H4 (cell line): Measurements from ENCODE around the gene ARID1B. TPM values are rescaled to one million over a fixed set of nuclear protein-coding genes. Genes with fewer than 3 reads are reported as not detected.

Experiments
- DNase-seq: peaks from one replicate; pipeline ENCODE4 v3.0.0-alpha.2; 2015; ENCODE audit warnings: low spot score
- total RNA-seq: library from RNA; depleted of rRNA; stranded (reverse); fragments of >200 nt; shearing (Covaris generic); gene quantifications from 2 replicates; pipeline ENCODE4 v1.2.3, GENCODE V29; 2014

ARID1B gene
- total RNA-seq, 1 experiment from 2014 or later = 5.6 TPM

DNA sequence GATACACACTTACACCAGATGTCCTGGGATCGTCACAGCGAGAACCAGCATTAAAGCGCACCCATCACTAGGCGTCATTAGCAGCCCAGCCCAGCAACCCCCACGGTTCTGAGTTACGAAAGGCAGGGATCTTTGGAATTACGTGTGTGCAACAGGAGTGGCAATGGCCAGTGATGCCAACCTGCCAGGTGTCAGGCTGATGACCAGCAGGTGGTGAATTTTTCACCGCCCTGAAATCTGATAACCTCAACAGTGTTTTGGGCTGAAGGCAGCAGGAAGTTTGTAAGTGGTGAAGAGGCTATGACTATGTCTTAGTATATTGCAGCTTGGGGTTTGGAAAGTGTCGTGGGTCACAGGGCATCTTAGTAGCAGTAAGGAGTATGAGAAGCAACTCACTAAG, 380.1 kb downstream of the ARID1B start:
- DNase-seq = no peak

DNA sequence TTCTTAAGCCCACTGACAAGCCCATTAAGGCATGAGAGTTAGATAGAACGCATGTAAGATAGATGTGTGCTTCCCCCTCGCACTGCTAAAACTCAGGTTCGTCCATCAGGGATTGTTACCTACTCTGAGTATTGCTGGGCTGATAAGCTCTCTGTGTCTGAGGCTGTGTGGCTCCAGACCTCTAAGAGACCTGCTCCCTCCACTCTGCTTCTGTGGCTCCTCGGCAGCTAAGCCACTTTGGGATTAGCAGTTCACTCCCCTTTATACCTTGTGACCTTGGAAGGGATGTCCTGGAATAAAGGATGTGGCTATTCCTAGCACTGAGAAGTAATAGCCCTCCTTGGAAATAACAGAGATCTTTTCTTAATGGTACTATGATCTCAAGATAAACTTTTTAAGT, 381.3 kb downstream of the ARID1B start:
- no peak for DNase-seq

DNA sequence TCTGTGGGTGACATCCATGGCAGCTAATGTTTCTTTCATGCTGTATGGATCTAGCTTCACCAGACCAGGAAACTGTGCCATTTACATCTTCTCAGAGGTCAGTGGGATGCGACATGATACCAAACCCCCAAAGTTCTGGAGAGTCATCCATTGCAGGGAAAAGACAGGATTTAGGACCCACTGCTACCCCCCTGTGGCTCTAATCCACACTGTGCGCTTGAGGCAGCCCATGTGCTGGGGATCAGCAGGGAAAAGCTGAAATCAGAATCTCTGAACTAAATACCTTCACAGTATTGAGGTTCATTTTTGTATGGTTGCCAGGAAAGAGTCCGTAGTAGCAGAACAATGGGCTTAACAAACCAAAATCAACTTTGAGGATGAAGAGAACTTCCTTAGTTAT, 381.7 kb downstream of the ARID1B start:
- DNase-seq = no peak

DNA sequence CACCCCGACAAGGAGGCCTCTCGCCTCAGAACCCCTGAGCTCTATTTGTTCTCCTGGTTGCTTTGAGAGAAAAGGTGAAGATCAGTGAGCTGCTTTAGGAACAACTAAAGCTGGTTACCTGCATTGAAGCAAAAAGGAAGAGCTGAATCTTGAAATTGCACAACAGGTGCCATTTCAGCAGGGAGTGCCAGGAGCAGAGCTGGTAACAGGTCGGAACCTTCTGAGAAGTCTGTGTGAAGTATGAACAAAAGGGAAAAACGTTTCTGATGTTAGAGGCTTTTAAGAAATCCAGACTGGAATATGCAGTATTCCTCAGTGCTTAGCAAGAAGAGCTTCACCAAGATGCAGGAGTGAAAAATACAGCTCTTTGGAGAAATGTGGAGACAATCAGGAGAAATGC, 382.2 kb downstream of the ARID1B start:
- no peak for DNase-seq

DNA sequence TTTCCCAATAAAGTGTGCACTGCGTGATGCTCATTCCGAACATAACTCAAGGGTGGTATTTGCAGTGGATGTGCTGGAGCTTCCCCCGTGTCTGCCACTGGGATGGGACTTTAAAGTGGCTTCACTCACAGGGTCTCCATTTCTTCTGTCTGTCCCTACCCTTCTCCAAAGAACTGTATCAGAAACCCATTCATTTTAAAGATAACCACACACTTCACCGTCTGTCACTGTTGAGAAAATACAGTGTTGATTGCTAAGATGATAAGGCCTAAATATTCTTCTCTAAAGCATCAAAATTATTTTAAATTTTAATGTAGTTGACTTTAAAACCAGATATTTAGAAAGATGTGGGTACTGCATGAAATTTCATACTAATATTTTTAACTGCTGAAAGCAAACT, 384.7 kb downstream of the ARID1B start:
- no peak for DNase-seq

DNA sequence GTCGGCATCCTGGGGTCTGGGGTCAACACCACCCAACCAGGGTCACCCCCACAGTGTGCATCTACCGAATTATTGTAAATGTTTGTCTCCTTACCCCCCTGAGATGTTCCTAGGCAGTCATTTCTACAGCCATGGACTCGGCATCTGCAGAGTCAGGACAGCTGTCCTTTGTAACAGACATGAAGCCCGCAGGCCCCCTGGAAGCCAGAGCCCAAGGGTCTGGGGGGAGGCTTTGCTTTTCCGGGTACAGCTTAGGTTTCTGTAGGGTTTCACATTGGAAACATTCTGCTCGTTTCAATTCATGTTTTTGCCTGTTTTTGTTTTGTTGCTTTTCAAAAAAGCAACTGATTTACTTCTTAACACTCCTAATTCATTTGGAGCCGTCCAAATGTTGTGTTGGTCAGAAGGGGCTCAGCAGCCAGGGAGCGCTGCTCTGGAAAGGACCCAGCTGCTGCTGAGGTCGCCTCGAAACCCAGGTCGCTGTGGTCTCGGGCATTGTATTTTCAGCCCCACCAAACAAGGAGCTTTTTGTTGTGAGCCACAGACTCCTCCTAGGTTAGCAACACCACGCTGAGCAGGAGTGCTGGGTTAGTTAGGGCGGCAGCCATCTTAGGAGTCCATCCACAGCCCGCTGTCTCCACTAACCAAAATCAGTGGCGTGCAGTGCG, 385.7 kb downstream of the ARID1B start:
- DNase-seq = no peak

DNA sequence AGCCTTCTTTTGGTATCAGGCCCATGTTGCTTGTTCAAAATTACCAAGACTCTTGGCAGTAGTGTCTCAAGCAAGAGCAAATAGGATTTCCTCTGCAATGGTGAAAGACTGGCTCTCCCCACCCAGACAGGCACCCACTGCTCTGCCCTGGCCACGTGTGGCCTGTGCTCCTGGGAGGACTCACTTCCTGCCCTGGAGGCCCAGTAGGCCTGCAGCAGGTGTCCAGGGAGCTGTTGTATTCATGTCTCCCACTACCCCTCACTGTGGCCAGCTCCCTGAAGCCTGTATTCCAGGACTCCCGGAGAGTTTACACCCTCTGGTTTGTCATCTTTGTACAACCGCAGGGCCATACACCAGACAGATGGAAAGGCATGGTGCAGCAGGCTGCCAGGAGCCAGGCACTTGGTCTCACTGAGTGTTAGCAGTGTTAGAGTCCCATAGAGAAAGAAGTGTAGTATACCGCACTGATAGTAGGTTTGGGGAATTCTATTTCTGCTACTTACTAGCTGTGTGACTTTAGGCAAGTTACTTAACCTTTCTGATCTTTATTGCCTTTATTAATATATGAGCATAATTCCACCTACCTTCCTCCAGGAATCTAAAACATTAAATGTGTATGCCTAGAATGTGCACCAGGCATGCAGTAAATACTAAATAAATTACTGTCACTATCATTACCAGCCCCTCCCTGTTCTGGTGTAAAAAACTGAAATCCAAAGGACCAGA, 386.4 kb downstream of the ARID1B start:
- DNase-seq = no peak

DNA sequence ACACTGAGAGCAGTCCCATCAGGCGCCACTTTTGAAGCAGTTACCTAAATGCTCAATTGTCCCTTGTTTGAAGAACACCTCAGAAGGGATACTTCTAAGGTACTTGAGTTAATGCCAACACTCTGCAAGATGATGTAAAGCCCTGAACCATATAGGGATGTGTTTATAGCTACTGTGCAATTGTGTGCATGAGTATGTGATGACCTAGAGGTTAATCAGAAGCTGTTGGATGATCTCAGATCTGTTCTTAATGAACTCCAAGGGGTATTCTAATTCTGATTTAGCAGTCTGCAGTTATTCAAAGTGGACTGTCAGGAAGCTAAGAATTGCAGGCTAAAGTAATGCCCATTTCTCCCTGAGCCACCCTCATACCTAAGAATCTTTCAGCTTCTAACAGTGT, 387.8 kb downstream of the ARID1B start:
- no peak for DNase-seq

DNA sequence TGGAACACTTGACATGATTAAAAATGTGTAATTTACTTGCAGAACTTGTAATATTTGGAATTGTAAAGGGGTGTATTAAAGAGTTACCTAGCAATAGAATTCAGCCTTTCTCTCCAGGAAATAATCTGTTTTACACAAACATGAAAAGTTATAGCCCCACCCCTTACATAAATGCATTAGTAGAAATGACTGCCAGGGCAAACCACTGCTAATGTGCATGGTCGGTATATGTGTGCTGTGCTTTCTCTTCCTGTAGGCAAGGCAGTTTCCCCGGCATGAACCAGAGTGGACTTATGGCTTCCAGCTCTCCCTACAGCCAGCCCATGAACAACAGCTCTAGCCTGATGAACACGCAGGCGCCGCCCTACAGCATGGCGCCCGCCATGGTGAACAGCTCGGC, 389.6 kb downstream of the ARID1B start:
- DNase-seq = no peak

DNA sequence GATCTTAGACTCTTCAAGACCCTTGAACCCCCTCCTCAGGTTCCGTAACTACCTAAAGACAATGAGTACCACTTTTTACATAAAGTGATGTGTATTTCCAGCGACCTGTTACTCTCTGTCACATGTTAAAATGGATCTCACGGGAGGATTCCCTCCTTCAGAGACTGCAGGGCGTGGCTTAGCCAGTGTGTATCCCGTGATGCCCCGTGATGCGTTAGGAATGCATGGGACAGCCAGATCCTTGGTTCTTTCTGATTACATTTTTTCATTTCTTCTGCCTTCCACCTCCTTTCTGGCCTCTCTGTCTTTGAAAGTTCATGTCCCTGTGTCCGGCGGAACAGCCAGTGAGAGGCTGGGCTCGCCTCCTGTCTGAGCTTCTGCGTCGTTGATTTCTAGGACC, 390.7 kb downstream of the ARID1B start:
- no peak for DNase-seq

DNA sequence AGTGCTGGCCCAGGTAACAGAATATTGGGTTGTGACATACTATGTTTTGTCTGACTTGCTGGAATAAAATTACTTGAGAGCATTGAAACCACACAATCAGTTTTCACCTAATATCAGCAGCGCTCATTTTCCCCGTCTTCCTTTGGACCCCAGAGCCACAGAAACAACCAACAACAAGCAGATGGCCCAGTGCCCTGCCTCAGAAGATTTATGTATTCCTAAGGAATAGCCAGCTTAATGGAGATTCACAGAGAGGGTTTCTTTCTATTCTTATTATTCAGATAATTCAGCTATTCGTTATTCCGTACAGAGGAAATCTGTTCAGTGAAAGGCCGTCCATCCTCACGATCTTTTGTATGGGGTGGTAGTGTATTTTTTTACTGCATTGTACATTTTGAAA, 391.3 kb downstream of the ARID1B start:
- no peak for DNase-seq

DNA sequence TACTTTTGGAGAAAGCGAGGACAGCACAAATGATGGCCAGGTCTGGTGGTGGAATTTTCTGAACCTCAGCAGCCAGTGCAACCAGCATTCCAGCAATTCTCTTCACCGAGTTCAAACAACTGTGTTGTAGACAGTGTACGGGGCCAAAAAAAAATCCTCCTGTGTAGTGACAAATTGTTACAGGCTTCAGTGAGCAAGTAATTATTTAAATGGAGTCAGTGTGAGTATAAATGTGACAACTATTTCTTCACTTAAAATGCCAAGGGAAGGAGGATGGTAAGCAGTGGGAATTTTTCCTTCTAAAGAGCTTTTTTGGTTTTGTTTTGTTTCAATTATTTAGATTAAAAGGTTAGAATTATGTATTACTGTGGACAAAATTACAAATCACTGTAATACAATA, 392.0 kb downstream of the ARID1B start:
- no peak for DNase-seq

DNA sequence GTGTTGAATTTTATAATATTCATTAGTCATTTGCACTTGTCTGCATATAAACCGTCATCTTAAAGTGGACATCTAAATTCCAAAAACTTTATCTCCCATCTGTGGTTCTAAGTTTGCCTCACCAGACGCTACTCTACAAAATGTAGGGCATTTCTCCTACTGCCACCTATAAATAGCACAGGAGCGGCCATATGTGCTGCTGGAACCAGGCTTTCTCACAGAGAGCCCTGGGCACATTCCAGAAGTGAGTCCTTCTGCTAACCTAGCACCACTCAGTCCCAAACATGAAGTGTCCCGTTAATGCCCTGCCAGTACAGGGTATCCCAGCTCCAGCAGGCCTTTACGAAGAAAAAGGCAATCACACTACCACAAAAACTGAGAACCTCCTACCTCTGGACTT, 392.5 kb downstream of the ARID1B start:
- no peak for DNase-seq

DNA sequence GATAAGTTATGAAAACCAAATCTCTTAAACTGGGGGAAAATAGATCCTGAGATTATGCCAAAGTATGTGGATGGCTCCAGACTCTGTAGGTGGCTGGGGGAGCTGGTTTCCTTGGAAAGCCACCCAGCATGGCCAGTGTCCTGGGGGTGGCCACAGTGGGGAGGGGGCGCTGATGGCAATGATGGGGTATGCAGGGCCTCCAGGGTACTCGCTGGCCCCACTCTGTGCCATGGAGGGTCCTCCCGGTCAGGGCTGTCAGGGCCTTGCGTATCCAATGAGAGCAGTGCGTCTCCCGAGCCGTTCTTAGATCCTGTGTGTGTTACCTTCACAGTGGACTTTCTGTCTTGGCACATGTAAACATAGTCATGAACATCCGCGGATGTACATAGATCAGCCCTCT, 393.4 kb downstream of the ARID1B start:
- no peak for DNase-seq

DNA sequence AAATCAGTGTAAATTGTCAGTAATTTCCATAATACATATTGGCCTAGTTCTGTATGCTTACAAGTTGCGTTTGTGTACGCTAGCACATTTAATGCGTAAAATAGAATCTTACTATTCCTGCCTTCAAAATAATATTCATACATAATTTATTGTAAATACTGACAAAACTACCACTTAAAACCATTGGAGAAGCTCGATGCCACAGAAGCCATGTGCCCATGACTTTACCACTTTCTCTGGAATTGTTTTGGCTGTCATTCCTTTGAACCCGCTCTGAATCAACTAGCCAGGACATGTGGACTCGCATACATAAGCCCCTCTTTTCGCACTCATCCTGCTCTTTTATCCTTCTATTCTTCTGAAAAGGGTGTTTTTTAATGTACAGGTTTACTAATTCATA, 394.6 kb downstream of the ARID1B start:
- DNase-seq = no peak

DNA sequence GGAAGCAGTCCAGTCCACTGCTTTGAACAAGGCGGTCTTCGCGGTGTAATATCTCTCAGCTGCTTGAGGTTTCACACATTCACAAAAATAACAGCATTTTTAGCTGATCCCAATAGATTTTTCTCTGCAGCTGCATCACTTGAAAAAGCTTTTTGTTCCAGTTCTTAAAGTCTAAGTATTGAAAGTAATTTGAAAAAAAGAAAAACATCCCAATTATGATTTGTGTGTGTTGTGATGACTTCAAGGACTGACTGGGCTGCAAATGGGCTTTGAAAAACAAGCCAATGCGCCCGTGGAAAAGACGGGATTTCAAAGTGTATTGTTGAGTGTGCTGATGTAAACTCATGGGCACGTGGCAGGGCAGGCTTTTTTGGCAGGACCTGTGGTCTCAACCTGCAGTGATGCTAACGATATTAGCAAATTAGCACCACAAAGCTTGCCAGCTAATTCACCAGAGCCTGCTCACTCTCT, 395.1 kb downstream of the ARID1B start:
- no peak for DNase-seq

DNA sequence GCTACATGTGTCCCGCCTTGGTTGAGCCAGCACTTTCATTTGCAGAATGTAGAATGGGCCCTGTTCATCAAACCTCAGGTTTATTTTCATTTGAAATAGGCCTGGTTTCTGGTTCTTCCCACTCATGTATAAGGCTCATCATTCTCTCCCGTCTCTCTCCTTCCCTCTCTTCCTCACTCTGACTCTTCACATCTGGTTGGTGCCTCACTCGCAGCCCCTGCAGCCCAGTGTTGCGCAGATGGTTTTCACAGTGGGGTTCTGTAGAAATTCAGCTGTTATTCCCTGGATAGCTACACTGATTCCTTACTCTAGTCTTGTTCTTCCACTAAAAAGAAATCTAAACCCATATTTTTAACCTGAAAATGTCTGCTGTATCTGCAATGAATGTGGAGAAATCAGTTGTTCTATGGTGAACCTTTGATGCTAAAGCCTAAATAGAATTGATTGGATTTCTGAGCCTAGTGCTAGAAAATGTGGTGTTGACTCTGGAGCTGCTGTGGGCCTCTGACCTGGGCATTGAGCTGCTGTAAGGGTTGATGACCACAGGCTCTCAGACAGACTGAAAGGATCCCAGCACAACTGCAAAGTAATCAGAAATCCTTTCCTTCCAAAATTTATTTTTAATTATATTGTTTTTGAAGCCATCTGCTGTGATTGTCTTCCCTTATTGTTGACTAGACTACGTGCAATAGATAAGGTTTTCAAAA, 395.8 kb downstream of the ARID1B start:
- no peak for DNase-seq

DNA sequence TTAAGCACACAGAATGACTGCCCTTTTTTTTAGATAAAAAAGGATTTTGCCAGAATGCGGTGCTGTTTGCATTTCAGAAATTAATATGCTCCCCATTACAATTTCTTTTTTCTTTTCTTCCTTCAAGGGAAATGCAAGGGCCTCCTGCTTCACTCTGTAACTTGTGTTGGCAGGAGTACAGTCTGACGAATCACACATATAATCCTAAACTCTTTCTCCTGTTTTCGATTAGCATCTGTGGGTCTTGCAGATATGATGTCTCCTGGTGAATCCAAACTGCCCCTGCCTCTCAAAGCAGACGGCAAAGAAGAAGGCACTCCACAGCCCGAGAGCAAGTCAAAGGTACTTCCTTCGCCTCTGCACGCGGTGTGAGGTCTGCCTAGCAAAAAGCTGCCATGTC, 396.6 kb downstream of the ARID1B start:
- DNase-seq = no peak

DNA sequence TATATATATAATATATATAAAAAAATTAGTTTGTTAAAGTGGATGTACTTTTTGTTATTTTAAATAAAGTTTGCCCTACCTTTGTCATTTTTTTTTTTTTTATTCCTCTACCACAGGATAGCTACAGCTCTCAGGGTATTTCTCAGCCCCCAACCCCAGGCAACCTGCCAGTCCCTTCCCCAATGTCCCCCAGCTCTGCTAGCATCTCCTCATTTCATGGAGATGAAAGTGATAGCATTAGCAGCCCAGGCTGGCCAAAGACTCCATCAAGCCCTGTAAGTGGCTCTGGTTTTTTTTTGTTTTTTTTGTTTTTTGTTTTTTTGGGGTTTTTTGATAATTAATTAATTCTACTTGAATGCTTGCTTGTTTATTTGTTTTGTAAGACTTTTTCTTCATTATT, 397.6 kb downstream of the ARID1B start:
- no peak for DNase-seq

DNA sequence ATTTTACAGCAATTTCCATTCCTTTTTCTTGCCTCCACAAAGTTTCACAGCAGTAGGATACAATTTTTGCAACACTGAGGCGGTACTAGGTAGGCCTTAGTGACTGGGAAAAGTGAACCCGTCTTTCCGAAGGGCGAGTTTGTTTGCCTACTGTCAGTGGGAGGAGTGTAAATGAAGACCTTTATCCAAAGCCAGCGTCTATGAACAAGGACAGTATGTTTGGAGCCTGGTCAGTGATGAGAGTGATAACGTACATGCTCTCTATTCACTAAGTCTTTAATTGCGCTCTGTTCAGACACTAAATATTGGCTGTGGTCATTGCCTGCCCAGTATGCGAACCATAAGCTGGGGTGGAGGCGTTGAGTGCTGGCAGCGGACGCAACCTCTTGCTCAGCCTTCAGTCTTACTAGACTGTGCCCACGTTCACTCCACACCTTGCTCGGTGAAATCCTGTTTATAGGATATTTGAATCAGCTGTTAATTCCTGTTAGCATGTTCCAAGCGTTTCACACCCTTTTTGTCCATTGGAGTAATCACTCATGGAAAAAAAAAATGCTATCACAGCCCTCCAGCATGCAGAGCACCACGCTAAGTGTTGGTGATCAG, 400.7 kb downstream of the ARID1B start:
- no peak for DNase-seq

DNA sequence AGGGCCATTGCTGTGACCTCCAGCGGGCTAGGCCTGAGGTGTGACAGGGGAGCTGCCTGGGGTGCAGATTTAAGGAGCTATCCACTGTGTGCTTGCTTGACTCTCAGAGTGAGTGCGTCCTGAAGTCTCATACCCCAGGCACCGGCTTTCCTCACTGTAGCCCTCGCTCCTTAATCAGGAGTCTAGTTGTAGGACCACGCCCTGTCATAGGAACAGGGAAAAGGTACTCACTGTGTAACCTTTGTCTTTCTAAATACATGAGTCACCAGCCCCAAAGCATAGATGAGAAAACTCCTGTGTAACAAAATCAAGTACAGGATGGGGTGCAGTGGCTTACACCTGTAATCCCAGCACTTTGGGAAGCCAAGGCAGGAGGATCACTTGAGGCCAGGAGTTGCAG, 404.5 kb downstream of the ARID1B start:
- no peak for DNase-seq

DNA sequence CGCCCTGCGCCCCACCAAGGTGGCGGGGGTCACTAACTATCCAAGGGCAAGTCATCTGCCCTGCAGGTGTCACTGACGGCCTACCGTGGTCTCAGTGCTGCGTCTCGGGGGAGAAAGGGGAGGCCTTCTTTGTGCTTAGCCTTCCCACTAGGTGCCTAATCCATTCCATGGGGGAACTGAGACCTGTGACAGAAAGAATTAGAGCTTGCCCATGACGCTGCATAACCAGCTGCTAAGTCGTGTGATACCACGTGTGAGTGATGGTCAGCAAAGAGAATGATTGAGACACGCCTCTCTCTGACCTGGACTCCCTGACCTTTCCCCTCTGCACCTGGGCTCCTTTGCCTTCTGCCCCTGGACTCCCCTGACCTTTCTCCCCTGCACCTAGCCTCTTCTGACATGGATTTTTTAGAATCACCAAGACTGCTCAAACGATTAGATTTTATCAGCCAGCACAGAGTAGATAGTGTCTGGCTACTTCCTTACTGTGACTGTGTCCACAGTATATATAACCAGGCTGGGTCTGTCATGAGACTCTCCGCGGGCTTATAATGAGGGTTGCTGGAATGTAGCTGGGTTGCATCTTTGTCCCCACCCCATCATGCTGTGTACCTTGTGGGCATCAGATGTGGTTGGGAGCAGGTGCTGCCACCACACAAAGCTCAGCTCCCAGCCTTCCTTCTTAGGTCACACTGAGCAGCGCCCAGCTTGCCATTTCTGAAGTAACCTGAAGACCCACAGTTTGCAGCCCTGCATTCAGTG, 405.5 kb downstream of the ARID1B start:
- no peak for DNase-seq
